Measurements from ENCODE around the gene FKBP15. TPM values are rescaled to one million over a fixed set of nuclear protein-coding genes. Genes with fewer than 3 reads are reported as not detected.

The FKBP15 gene
- total and polyA plus RNA-seq, 2 donors from 2014 or later: 11.0 to 34.8 TPM

DNA sequence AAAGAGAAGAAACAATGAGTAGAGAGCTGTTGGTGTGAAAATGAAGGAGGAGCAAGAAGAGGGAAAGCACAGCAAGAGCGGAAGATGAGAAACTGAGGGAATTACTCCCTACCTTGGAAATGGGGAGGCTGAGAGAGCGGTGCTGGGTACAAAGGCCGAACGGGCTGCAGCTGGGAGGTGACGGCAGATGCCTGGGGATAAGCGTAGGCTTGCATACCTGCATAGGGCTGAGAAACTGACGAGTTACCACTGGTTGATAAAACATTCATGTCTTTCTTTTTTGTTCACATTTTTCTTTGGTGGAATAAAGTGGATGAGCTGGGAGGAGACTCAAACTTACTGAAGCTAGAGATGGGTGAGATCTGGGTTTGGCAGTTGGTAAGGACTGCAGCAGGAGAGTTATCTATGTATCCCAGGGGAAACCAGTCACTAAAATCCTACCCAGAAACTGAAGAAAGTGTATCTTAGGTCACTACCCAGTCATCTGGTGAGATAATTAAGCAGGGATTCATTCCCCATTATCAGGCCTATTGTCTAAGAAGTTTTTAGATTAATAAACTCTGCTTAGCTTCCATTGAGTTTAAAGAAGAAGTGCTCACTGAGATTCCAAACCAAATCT is 34.8 kb downstream of the FKBP15 start:
- H3K9ac ChIP-seq (ENCODE audit: low read length in 3 of 3): no peak overlapping the region
- H3K4me3 ChIP-seq (ENCODE audit: low read length in 3 of 3): no peak overlapping the region
- DNase-seq: no peak
- H3K27ac ChIP-seq (ENCODE audit: low read depth in 2 of 2, low read length in 2 of 2): no peak overlapping the region
- no peaks in the 10 kb centered on the region for H3K9me3 ChIP-seq (ENCODE audit: control insufficient read depth in 2 of 3, insufficient read depth in 1 of 3, low read length in 3 of 3)
- intact Hi-C loops (cut with DNase I): no loop called here
- no peak for TF ChIP-seq CTCF (IDR thresholded peaks at IDR 0.05; ENCODE audit: borderline replicate concordance, extremely low read depth, insufficient read depth)
- H3K36me3 ChIP-seq (ENCODE audit: control insufficient read depth in 2 of 3, insufficient read depth in 3 of 3, low read length in 3 of 3): peaks cover 25 to 66% (median 61%) of the 10 kb centered on the region in 3 donors
- FAIRE-seq: no peak
- H3K27me3 ChIP-seq (ENCODE audit: control insufficient read depth, insufficient read depth, low read length): no peaks in the 10 kb centered on the region
- H3K4me1 ChIP-seq (ENCODE audit: control insufficient read depth in 2 of 3, insufficient read depth in 2 of 3, low read depth in 1 of 3, low read length in 3 of 3): no peaks in the 10 kb centered on the region

DNA sequence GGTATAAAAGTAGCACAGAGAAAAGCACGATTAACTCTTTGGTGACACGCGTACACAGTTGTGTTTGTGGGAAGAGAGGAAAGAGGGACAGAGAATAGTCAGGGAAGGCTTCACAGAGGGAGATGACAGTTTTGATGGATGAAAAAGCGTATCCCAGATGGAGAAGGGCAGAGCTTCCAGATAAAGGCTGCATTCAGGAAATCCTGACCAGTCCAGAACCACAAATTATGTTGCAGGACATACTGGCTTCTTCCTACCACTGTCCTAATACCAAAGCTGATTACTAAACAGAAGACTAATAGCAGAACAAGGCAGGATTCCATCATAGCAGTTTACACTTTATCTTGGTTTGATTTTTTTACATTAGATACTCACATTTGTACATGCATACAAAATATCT is 35.8 kb downstream of the FKBP15 start:
- no peaks in the 10 kb centered on the region for H3K4me1 ChIP-seq (ENCODE audit: control insufficient read depth in 2 of 3, insufficient read depth in 2 of 3, low read depth in 1 of 3, low read length in 3 of 3)
- no peaks in the 10 kb centered on the region for H3K9me3 ChIP-seq (ENCODE audit: control insufficient read depth in 2 of 3, insufficient read depth in 1 of 3, low read length in 3 of 3)
- no peak for DNase-seq
- no peak overlapping the region for H3K27ac ChIP-seq (ENCODE audit: low read depth in 2 of 2, low read length in 2 of 2)
- no peak overlapping the region for H3K9ac ChIP-seq (ENCODE audit: low read length in 3 of 3)
- H3K4me3 ChIP-seq (ENCODE audit: low read length in 3 of 3): no peak overlapping the region
- no peak for TF ChIP-seq CTCF (IDR thresholded peaks at IDR 0.05; ENCODE audit: borderline replicate concordance, extremely low read depth, insufficient read depth)
- intact Hi-C loops (cut with DNase I): no loop called here
- peaks cover 25 to 66% (median 61%) of the 10 kb centered on the region in 3 donors for H3K36me3 ChIP-seq (ENCODE audit: control insufficient read depth in 2 of 3, insufficient read depth in 3 of 3, low read length in 3 of 3)
- no peaks in the 10 kb centered on the region for H3K27me3 ChIP-seq (ENCODE audit: control insufficient read depth, insufficient read depth, low read length)
- no peak for FAIRE-seq

GRCh38 chr9:113184539-113184938 is 36.5 kb downstream of the FKBP15 start:
- Histone ChIP-seq H3K9me3 (ENCODE audit: control insufficient read depth in 2 of 3, insufficient read depth in 1 of 3, low read length in 3 of 3) (no peaks in the 10 kb centered on the region), H3K27ac (ENCODE audit: low read depth in 2 of 2, low read length in 2 of 2) (no peak overlapping the region), H3K4me1 (ENCODE audit: control insufficient read depth in 2 of 3, insufficient read depth in 2 of 3, low read depth in 1 of 3, low read length in 3 of 3) (no peaks in the 10 kb centered on the region), H3K36me3 (ENCODE audit: control insufficient read depth in 2 of 3, insufficient read depth in 3 of 3, low read length in 3 of 3) (peaks cover 25 to 66% (median 60%) of the 10 kb centered on the region in 3 donors), H3K4me3 (ENCODE audit: low read length in 3 of 3) (no peak overlapping the region), H3K9ac (ENCODE audit: low read length in 3 of 3) (no peak overlapping the region), H3K27me3 (ENCODE audit: control insufficient read depth, insufficient read depth, low read length) (no peaks in the 10 kb centered on the region)
- intact Hi-C loops (cut with DNase I): no loop called here
- DNase-seq: no peak
- TF ChIP-seq CTCF (IDR thresholded peaks at IDR 0.05; ENCODE audit: borderline replicate concordance, extremely low read depth, insufficient read depth): no peak
- no peak for FAIRE-seq

Measured in kidney (tissue), 14 donors.